Putamen (tissue), 1 donor: ENCODE data around the gene JAK3.

Experiments used
- DNase-seq: peaks from one replicate; pipeline ENCODE4 v3.0.0-alpha.2; 2016; ENCODE audit warnings: low spot score

JAK3 gene

DNA sequence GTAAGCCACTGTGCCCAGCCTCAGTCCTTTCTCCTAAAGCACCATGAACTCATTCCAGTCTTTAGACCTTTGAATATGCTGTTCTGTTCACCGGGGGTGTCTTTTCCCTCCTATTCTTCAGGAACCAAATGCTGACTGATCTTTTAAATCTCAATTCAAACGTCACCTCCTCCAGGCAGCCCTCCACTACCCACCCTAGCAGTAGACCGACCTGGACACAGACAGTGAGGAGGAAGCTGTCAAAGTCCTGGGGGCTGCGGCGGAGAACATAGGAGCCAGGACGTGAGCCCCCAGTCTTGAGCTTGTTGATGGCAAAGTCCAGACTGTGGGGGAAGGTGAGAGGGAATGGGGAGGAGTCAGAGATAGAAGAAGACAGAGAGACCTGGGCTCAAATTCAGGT lies 7.8 kb downstream of the JAK3 start:
- DNase-seq = no peak

DNA sequence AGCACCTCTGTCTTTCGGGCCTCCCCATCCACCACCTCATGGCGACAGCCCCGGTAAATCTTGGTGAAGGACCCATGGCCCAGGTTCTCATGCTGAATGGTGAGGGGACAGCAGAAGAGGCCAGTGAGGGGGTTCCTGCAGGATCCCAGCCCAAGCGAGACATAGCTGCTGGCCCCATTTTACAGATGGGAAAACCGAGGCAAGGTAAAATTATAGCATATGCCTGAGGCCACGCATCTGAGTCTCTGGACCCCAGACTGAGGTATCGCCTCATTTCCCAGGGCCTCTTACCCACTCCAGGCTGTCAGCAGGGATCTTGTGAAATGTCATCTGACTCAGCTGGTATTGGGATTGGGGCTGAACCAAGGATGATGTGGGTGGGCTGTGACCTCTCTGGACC lies 9.8 kb downstream of the JAK3 start:
- DNase-seq = no peak

DNA sequence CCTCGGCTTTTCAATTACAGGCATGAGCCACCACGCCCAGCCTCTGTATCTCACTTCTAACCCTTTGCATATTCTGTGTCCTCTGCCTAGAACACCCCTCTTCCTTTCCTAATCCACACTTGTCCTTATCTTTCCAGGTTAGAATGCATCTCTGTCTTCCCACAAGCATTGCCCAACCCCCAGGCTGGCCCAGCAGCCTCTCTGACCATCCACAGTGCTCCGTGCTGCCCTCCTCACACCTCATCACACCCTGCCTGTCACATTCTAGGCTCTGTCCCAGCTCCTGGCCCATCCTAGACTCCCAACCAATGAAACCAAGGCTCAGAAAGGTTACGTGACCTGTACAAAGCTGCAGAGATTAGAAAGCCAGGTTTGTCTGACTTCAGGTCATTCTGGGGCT lies 11.3 kb downstream of the JAK3 start:
- no peak for DNase-seq

DNA sequence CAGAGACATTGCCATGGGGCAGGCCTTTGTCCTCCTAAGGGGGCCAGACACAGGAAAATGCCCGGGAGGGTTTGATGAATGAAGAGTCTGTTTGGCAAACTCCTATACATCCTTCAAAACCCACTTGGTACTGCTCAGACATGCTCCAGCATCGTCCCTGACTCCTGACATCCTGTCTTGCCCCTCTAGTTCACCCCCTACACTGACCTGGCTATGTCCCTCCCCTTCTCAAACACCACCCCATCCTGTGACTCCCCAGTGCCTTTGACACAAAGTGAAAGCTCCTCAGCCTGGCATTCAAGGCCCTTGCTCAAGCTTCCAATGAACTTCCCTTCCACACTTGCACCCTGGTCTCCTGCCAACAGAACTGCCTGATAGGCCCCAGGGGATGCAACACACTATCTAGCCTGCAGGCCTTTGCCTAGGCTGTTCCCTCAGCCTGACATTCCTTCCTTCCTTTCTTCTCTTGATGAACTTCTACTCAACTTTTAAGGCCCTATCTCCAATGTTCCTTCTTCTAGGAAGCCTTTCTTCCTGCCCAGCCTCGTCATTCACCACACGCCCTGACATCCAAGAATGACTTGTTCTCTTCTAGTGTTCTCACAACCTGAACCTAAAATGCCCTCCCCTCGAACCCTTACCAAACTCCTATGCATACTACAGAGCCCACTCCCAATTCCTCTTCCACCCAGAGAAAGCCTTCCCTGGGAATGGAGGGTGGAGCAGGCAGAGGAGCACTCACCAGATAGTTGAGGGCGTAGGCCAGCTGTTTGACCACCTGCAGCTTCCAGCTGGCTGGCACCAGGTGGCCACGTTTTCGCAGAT lies 12.4 kb downstream of the JAK3 start:
- no peak for DNase-seq

DNA sequence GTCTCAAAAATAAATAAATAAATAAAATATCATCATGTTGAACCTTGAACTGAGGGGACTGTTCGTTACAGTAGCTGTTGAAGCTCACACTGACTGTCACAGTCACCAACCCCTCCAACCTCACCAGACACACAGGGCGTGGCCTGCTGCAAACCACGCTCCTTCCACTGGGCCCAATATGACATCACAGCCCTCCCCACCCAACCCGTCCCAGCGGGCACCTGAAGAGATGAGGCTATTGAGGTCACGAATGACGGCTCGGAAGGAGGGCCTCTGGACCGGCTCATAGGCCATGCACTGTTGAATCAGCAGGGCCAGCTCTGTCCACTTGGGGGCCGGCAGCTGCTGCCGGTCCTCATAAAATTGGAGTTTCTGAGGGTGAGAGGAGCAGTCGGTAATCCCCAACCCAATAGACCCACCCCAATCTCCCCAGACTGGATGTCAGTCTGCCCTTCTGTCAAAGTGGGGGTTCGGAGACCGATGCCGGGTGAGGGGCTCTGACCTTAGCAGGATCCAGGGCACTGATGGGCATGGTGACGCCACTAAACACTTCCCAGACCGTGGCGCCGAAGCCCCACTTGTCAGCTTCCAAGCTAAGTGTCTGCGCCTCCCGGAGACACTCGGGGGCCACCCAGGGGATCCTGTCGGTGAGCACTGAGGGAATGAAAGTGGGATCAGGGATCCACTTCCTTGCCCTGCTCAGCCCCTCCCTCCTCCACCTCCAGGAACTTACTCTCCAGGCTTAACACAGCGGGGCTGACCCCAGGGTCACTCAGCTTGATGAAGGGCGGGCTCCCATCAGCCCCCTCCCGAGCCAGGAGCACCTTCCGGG lies 13.2 kb downstream of the JAK3 start:
- DNase-seq = no peak

DNA sequence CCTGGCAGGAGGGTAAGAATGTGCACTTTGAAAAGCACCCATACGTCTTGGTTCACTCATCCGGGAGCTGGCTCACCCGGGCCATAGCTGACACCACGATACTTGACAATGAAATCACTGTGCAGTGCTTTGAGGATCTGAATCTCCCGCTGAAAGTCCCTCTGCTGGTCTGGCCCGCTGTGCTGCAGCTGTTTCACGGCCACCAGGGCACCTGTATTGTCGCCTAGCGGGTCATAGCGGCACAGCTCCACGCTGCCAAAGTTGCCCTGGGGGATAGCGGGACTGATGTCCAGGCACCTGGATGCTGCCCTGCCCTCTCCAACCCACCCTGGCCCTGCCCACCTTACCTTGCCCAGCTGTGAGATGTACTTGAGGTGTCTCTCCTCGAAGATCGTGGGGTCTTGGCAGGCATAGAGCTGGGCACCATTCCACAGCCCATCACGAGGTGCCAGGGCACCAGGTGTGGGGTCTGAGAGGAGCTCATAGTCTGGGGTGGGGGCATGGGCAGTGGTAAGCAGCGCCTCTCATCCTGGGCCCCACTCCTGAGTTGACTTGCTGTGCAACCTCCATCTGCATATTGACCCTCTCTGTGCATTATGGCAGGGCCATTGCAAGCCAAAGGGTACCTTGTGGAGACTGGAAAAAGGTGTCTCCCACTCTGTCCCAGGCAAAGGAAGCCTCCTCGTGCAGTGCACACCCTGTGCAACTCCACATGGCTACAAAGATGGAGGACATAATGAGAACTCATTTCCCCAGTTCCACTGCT lies 15.2 kb downstream of the JAK3 start:
- DNase-seq = no peak

DNA sequence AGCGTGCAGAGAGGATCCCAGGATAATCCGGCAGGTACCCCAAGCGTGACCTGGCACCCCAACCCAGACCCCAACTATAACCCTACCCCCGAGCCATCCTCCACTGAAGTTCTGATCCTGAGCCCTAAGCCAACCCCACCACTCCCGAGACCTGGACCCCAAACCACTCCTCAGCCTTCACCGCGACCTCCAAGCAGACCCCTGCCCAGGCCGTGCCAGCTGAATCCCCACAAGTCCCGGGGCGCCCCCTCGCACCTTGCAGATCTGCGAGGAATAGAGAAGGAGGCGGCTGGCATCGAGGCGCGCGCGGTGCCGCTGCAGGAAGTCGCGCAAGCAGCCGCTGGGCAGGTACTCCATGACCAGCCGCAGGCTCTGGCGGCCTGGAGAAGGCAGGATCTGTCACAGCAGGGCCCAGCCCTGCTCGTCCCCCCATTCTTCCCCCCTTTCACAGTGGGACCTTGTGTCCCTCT lies 16.3 kb downstream of the JAK3 start:
- DNase-seq = no peak

DNA sequence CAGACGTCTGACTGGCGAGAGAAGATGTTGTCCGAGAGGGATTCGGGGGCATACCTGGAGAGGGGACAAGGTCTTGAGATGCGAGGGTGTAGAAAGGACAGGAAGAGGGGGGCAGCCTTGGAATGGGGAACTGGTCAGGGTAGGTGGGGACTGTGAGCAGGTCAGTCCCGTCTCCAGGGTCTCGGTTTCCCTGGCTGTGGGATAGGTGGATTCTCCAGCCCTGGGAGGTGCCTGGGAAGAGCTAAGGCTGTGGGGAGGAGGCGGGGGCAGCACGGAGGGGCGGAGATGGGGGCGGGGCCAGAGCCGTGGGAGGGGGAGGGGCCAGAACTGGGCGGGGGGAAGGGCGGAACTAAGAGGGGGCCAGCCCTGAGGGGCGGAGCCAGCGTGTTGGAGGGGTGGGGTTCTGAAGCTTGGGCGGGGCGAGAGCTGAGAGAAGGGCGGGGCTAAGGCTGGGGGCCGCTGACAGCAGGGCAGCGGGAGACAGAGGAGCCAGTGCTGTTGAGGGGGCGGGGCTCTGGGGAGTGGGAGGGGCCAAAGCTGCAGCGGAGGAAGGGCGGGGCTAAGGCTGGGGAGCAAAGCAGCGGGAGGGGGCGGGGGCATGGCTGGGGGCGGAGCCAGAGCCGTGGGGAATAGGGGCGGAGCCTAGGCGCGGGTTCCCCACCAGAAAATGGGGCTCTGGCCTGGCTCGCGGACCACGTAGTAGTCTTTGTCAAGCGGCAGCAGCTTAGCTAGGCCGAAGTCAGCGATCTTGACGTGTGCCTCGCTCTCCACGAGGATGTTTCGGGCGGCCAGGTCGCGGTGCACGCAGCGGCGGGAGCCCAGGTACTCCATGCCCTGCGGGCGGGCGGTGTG lies 17.0 kb downstream of the JAK3 start:
- DNase-seq = peak; percentile 79

DNA sequence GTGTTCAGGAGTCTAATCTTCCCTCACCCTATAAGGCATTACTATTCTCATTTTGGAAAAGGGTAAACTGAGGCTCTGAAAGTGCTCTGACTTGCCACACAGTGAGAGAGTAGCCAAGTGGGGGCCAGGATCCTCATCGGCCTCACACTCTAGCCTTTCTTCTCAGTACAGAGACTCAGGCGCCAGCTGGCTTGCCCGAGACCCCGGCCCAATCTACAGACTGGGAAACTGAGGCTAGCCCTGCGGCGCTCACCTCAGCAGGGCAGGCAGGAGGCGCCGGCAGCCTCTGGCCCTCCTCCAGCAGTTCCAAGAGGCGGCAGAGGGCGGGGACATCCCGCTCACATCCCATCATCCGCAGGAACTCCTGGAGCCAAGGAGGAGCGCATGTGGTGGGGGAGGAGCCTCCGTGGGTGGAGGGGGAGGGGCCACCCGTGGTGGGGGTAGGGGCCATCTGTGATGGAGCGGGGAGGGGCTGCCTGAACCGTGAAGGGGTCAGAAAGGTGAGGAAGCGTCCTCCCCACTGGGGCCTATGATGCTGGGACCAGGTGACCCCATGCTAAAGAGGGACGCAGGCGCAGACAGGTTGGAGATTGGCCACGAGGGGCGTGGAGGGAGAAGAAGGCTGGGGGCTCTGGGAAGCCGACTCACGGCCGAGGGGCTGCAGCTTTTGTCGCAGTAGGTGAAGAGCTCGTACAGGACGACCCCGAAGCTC lies 17.8 kb downstream of the JAK3 start:
- peak; percentile 17 for DNase-seq

DNA sequence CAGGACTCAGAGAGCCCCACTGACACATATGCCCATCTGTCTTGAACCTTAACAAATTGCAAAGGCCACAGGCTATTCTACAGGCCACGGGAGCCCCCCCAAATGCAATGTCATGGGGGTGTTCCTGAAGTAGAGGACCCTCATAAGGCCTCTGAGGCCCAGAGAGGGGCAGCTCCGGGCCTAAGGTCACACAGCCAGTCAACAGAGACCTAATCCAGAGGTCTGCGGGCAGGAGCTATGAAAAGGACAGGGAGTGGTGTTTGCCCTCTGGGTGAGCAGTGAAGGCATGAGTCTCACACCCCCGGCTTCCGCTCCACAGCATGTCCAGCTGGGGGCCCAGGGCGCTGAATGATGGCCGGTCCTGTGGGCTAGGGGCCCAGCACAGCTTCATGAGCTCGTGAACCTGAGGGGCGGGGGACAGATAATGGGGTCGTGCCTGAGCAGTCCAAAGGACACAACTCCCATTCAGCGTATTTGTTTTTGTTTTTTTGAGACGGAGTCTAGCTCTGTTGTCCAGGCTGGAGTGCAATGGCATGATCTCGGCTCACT lies 21.2 kb downstream of the JAK3 start:
- no peak for DNase-seq

DNA sequence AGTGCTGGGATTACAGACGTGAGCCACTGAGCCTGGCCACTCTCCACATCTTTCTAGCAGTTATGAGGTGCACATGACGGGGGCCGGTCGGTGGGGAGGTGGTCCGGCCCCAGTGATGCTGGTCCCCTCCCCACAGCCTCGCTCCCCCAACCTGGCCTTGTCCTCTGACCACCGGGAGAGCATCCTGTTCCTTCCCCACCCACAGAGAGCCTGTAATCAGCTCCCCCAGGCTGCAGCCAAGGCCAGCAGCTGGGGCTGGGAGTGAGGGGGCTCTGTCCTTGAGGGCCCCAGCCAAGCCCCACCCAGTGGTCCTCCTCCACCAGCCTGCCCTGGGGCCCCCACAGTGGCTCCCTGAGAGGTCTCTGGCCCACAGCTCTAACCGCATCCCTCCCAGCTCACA lies 23.4 kb downstream of the JAK3 start:
- DNase-seq = no peak

DNA sequence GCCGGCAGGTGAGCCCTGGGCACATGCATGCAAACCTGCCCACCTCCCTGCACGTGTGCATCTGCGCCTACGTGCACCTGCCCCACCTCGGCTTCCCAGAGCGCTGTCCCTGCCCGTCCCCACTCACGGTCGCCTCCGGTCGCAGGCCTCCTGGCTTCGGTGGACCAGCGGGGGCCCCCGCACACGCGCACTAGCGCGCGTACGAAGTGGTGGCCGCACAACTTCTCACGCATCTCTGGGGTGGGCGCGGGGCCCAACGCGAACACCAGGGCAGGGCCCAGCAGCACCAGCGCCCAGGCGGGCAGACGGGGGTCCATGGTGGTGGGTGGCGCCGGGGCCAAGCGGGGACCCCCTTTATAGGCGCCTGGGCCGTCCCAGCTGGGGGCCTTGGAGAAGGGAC lies 26.6 kb downstream of the JAK3 start, which contains the start of gene INSL3:
TSS of gene INSL3 (minus strand) at position 330 of the 400 bp plus-strand sequence. CDS start at position 317, 13 bp downstream.
- DNase-seq = no peak

DNA sequence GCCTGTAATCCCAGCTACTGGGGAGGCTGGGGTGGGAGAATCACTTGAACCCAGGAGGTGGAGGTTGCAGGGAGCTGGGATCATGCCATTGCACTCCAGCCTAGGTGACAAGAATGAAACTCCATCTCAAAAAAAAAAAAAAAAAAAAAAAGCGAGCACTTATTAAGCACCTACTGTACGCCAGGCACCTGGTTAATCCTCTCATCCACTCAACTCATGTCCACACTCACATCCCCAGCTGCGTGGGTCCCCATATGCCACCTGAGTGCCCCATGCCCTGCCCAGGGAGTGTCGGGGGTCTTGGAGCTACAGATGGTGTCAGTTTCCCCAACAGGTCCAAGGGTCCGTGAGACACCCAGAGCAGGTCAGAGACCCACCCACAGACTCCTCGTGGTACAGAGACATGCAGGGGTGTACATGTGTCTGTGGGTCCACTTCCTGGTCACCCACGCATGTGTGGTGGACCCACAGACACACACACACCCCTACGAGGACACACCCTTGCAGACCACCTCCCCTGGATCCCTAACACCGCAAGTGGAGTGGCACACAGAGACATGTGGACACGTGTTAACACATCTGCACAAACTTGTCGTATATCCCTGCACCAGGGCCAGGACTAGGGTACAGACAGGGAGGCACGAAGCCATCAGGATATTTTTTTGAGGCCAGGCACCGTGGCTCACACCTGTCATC lies 30.0 kb downstream of the JAK3 start:
- DNase-seq = no peak

DNA sequence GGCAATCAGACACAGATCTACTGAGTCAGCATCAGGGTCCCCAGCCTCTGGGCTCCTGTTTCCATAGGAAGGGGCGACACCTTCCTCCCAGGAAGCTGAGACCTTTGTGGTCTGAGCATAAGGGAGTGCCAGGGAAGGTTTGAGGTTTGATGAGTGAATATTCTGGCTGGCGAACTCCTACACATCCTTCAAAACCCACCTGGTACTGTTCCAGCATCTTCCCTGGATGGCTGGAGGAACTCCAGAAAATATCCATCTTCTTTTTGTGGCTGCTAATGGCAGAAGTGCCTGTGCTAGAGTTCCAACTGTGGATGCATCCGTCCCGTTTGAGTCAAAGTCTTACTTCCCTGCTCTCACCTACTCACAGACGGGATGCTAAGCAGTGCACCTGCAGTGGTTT lies 35.7 kb downstream of the JAK3 start:
- DNase-seq = no peak

DNA sequence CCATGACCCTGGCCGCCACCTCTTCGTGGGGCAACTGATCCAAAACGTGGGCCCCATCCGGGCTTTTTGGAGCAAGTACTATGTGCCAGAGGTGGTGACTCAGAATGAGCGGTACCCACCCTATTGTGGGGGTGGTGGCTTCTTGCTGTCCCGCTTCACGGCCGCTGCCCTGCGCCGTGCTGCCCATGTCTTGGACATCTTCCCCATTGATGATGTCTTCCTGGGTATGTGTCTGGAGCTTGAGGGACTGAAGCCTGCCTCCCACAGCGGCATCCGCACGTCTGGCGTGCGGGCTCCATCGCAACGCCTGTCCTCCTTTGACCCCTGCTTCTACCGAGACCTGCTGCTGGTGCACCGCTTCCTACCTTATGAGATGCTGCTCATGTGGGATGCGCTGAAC lies 36.1 kb downstream of the JAK3 start:
- no peak for DNase-seq

DNA sequence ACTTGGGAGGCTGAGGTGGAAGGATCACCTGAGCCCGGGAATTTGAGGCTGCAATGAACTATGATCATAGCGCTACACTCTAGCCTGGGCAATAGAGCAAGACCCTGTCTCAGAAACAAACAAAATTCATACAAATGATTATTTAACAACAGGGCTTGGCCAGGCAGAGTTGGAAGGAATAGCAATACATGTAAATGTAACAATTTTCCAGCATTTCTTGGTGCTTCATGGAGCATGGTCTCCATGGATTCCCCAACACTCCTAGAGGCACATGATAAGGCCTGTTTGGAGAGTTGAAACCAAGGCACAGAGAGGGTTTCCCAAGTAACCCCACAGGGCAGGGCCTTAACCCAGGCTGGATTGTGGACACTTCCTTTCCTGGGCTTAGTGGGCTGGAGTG lies 36.7 kb downstream of the JAK3 start:
- no peak for DNase-seq

DNA sequence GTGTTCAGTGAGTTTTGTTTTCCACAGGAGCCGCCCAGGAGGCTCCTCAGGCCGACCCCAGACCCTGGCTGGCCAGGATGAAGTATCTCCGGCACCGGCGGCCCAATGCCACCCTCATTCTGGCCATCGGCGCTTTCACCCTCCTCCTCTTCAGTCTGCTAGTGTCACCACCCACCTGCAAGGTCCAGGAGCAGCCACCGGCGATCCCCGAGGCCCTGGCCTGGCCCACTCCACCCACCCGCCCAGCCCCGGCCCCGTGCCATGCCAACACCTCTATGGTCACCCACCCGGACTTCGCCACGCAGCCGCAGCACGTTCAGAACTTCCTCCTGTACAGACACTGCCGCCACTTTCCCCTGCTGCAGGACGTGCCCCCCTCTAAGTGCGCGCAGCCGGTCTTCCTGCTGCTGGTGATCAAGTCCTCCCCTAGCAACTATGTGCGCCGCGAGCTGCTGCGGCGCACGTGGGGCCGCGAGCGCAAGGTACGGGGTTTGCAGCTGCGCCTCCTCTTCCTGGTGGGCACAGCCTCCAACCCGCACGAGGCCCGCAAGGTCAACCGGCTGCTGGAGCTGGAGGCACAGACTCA lies 40.0 kb downstream of the JAK3 start:
- no peak for DNase-seq

DNA sequence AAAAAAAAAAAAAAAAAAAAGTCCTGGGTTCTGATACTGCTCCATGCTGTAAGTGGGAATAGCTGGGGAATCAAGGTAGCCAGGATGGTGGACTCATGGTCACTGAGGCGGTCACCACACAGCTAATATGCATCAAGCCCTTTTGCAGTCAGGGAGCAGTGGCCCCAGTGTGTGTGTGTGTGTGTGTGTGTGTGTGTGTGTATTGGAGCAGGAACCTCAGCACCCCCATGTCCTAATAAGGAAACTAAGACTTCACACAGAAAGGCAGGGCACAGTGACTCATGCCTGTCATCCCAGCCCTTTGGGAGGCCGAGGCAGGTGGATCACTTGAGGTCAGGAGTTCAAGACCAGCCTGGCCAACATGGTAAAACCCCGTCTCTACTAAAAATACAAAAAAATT lies 40.8 kb downstream of the JAK3 start:
- no peak for DNase-seq

DNA sequence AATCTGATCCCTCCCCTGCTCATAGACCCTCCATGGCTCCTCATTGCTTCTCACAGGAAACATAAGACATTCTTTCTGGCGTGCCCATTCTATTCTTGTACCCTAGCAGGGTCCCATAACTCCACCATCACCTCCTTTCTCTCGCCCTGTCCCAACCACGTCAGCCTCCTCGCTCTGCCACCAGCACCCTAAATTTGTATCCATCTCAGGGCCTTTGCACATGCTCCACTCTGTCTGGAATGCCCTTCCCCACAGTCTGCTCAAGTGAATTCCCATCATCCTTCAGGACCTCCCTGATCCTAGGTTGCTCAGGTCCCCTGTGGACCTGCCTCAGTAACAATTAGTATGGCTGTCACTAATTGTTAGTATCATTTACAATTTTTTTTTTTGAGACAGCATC lies 42.4 kb downstream of the JAK3 start:
- DNase-seq = no peak
